GM19397 (cell line): ENCODE data around the gene PLD1.

ENCODE experiments used
- ATAC-seq: cut with Tn5 transposase; IDR thresholded peaks from one replicate; pipeline ENCODE4 v1.9.1; 2021; ENCODE audit warnings: mild to moderate bottlenecking, moderate library complexity; ENCODE audit not compliant: unreplicated experiment

The PLD1 gene

DNA sequence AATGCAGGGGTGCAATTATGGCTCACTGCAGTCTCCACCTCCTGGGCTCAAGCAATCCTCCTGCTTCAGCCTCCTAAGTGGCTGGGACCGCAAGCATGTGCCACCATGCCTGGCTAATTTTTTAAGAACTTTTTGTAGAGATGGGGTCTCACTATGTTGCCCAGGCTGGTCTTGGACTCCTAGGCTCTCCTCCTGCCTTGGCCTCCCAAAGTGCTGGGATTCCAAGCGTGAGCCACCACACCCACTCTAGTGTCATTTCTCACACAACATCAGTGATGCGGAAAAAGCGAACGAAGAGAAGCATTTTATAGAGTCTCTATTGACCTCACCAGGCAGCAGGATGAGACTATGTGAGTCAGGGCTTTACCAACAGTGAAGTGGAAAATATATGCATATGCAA is 137.7 kb downstream of the PLD1 start:
- ATAC-seq = no peak

DNA sequence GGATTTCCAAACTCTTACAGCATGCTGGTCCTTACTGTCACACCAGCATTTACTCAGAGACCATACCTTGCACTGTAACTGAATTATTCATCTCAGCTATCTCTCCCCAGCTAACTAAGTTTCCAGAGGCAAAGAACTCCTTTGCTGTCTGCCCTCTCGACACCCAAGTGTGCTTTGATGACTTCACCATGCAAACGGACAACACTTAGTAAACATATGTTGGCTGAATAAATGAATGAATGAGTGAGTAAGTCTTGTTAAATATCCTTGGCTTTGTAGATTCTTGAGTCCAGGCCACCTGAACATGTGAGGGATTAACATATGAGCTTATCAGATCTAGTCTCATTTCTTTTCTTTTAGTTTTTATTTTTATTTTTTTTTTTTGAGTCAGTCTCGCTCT is 138.2 kb downstream of the PLD1 start:
- no peak for ATAC-seq

GRCh38 chr3:171671709-171672108 is 138.6 kb downstream of the PLD1 start:
- ATAC-seq = no peak

- no peak for ATAC-seq
These were observed 143.8 kb downstream of the PLD1 start for GRCh38 chr3:171666516-171666915.

- ATAC-seq = no peak
These were observed 146.5 kb downstream of the PLD1 start for GRCh38 chr3:171663805-171664204.

GRCh38 chr3:171661484-171661883 is 148.8 kb downstream of the PLD1 start:
- ATAC-seq = no peak

DNA sequence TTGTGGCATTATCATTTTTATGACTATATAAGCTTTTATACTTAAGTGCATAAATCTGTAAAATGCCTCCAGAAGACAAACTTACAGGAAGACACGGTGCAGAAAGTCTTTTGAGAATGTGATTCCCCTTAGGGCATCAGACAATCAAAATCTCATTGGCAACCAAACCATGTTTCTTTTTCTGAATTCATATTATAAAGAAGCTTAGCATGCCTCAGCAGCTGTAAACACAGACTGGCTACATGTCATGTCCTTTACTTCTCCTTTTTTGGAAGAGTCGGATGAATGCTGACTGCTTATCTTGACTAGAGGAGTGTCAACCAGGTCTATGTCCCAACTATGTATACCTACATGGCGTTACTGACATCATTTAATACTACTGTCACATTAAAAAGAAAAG is 150.1 kb downstream of the PLD1 start:
- no peak for ATAC-seq

- no peak for ATAC-seq
These were observed 151.4 kb downstream of the PLD1 start for GRCh38 chr3:171658841-171659240.

DNA sequence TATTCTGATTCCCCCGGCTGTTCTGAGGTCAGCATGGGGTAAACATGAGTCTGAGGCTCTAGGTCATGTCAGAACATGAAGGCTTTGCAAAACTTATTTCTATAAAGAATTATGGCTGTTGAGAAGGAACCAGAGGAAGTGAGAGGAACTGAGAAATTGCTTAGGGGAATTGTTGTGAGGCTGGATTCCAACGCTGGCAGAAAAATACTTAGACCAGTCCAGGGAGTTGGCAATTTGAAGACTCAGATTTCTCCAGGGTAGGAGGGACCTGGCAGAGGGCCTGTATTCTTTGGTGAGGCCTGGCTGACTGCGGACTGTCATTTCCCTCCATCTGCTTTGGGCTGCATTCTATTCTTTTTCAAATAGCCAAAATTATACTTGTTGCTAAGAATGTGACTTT is 155.5 kb downstream of the PLD1 start:
- no peak for ATAC-seq

DNA sequence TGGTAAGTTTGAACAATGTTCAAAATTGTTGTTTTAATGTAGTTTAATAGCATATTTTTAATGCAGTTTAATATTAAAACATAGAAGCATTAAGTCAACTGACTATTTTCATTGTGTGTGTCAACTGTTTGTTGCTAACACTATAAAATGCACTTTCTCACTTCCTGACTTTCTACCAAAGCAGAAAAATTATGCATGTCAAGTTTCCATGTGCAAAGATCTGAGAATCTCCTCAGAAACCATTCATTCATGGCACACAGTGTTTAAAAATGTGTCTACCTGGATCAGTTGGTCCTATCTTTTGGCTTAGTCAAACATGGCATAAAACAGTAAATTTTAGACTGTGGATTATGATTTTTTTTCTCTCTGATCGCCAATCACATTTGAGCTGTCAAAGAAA is 156.0 kb downstream of the PLD1 start:
- no peak for ATAC-seq

DNA sequence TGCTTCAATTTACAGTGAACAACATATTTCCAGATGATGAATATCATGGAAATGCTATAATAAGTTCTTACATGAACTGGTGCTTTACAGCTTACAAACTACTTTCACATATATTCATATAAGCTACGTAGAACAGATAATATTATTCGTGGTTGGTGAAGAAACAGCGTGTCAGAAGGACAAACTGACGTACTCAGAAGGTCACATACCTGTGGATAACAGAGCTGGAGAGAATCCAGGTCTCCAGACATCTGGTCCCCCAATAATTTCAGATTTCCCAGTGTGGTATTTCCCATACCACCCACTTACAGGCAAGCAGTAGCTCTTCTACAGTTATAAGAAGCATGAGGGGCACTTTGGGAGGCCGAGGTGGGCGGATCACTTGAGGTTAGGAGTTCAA is 156.6 kb downstream of the PLD1 start:
- ATAC-seq = no peak

DNA sequence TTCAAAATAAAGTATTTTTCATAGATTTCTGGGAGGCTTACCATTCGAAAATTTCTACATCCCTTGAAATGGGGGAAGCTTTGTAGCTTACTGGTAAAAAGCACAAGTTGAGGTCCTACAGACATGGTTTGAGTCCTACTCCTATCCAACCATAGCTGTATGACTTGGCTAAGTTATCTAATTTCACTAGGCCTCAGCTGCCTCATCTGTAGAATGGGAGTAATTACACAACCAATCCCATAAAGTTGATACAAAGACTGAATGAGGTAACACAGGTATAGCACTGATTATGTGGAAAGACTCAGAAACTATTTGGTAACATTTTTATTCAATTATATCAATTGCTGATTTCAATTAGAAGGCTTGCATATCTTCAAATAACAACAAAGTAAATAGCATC is 157.4 kb downstream of the PLD1 start:
- no peak for ATAC-seq

DNA sequence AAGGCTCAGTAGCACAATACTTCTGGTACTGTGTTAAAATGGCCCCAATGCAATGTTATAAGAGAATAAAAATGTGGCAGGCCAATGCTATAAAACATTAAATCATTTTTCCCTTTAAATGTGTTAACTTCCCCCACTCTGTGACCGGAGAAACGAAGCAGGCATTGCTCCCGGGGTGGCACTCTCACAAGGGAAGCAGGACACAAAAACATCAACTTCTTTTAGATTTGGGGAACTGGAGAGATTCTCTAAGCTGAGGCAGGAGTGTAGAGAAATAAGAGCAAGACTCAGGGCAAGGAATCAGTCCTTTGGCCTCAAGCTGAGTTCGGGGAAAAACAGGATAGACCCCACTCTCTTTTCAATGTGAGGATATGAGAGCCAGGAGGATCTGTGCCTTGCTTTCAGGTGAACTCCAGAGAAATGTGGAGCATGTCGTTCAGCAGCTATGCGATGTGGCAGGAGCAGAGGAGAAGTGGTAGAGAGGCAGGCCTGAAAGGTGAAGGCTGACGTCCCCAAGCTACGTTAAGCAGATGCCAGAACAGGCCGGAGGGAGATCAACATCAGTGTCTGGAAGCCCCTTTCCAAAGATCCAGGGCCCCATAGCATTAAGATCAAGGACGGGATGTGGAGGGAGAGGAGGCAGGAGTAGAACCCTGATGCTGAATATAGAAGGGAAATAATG is 160.2 kb downstream of the PLD1 start:
- no peak for ATAC-seq

DNA sequence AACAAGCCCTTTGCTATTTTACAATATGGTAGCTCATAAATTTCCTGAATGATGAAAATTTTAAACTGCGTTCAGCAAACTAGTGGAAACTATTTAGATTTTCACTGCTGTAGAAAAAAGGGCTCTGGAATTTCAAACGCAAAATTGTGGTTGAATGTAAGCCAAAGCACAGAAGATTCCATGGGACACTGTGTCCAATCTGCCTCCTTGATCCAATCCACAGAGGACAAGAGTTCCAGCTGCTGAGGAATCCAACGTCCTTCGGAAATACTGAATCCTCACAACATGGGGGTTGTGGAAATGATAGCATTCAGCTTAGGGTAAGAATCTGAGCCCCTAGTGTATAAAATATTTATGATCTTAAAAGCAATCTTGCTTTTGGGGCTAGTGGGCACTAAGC is 161.0 kb downstream of the PLD1 start:
- no peak for ATAC-seq

GRCh38 chr3:171648069-171648468 is 162.2 kb downstream of the PLD1 start:
- no peak for ATAC-seq

DNA sequence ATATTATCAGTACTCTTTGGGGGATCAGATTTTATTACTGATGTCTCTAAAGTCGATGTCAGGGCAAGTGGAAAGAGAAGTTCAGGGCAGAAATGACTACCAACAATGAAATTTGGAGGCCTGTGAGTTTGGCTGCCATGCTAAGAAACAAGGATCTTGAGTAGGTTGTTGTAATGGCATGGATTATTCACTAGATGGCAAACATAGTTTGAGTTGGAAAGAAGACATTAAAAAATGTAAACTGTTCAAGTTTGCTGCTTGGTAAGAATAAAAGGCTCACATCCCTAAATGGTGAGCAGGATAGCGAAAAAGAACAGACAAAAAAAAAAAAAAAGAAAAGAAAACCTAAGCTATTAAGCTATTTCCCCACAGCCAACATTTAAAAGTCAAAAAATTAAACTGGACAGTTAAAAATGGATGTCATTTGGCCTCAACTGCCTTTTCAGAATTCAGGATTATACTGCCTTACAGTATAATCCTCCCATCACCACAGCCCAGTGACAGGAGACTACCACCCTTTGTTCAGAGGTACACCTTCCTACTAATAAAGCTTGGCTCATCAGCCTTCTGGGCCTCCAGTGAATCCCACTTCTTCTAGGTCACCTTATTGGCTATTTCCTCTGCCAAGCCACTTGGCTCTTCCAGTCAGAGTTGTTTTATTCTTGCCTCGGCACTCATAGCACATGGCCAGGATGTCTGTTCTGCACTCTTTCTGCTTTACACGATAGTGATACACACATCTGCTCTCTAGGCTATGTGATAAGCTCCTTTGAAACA is 163.7 kb downstream of the PLD1 start:
- ATAC-seq = no peak

DNA sequence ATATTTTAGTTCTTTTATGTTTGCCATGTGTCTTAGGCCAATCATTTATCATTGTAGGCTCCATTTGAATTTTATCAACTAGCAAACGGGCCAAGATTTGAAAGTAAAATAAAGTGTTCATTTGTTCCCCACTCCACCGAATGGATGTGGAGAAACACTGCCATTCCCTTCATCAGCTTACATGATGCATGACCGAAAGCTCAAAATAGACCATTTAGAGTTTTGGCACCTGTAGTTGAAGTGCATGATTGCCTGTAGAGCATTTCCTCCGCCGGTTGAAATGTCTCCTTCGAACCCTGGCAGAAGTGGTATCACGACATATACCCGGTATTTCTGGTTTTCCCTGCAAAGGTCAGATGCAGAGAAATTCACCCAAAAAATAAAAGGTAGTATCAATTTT is 165.6 kb downstream of the PLD1 start:
- no peak for ATAC-seq

GRCh38 chr3:171643681-171644080 is 166.6 kb downstream of the PLD1 start:
- no peak for ATAC-seq

DNA sequence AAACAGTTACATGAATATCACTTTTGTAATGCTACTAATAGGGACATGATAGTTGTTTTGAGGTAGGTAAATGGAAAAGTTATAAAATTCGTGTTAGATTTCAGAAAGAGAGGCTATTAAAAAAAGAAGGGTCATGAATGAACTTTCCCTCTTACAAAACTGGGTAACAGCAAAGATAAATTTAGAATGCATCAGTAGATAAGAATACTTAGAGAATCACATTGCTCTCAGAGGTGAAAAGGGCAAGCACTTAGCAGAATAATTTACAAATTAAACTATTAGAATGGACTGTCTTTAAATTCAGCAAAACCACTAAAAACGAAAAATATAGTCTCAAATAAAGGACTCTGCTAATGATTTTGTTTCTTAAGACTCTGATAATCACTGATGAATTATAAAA is 167.2 kb downstream of the PLD1 start:
- ATAC-seq = no peak

DNA sequence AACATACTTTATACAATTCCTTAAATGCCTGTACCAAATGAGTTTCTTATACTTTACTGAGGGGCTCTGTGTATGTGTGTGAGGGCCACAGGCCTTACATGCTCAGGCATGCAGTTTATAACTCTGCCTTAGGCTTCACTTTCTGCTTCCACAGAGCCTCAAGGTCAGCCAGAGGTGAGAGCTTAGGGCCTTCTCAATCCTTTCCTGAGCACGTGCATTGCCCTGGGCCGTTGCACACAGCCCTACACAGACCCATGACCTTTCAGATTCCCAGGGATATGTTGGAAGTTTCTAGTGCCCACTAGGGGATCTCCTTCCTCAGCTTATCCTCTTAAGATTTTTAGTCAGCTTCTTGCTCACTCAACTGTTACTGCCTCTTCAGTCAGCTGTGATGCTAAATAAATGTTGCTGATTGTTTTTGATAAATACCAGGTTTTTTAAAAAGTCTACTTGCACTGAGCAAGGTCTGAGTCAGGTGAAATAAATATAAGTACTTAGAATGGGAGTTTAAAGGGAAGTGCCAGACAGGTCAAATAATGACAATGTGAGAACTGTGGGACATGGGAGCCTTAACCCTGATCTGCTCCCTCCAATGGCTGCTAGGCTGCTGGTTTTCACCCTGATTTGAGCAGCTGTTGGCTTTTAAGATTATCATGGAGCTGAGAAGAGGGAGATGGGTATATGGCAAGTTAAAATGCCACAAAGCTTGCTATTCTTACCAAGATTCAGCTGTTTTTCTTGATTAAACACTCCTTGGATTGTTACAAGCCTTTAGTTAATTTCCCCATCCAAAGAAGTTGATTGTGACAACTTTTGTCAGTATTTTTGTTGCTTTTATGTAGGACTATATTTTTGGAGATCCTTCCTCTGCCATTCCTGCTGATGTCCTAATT is 169.5 kb downstream of the PLD1 start:
- no peak for ATAC-seq

GRCh38 chr3:171636666-171637065 is 173.6 kb downstream of the PLD1 start:
- no peak for ATAC-seq

DNA sequence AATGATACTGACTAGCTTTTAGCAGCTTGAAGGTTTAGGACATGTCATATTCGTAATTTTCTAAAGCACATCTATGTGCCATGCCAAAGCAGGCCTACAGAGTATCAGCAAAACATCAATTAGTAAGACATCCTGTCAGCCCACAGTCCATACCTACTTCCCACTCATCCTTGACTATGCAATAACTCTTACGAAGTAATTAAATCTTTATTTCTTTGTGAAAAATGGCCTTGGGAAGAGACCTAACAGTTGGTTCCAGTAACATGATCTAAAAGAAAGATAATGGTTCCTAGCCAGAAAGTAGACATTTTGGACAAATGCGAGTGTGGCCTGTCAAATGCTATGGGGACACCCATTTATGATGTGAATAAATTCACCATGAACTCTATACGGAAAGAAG is 177.5 kb downstream of the PLD1 start:
- no peak for ATAC-seq
